OCI-LY3 (cell line): ENCODE data around the gene LAMB3.
"Not testable (repeated sequence)": the region's sequence is repeated elsewhere in the genome, so short reads cannot be mapped to it uniquely, and the experiment has no call there.

Source experiments
- H2AFZ ChIP-seq: fragments of 200-600, 300-600 bp; shearing (Covaris generic); 2 replicates; pipeline ENCODE4 v1.6.0; 2014; ENCODE audit warnings: antibody characterized with exemption, low read depth, low read length
- H3K27ac ChIP-seq: fragments of 200-600, 300-600 bp; sonication (generic); 2 replicates; pipeline ENCODE4 v1.5.1; 2014; ENCODE audit warnings: mild to moderate bottlenecking, low read length, moderate library complexity, mixed read lengths
- H3K27me3 ChIP-seq: fragments of 200-600, 300-600 bp; sonication (generic); 2 replicates; pipeline ENCODE4 v1.6.1; 2014; ENCODE audit warnings: low read depth, low read length, mixed read lengths
- H3K36me3 ChIP-seq: fragments of 200-600, 300-600 bp; sonication (generic); replicated peaks from 2 replicates; pipeline ENCODE3; 2014; ENCODE audit warnings: low read depth, low read length, mixed read lengths
- H3K4me1 ChIP-seq: fragments of 300-600, 200-600 bp; sonication (generic); 2 replicates; pipeline ENCODE4 v1.6.1; 2014; ENCODE audit warnings: low read length, mixed read lengths
- H3K4me2 ChIP-seq: fragments of 200-600, 300-600 bp; sonication (generic); 2 replicates; pipeline ENCODE4 v1.6.1; 2014; ENCODE audit warnings: low read length, mixed read lengths
- H3K4me3 ChIP-seq: fragments of 300-600, 200-600 bp; sonication (generic); 2 replicates; pipeline ENCODE4 v1.5.1; 2014; ENCODE audit warnings: antibody characterized with exemption, mild to moderate bottlenecking, low read length, moderate library complexity
- H3K79me2 ChIP-seq: fragments of 300-600, 200-600 bp; shearing (Covaris generic); 2 replicates; pipeline ENCODE4 v1.6.1; 2014; ENCODE audit warnings: mild to moderate bottlenecking, low read length, mixed read lengths
- H3K9ac ChIP-seq: fragments of 300-600, 200-600 bp; shearing (Covaris generic); 2 replicates; pipeline ENCODE4 v1.6.0; 2014; ENCODE audit warnings: mild to moderate bottlenecking, low read length, moderate library complexity
- H3K9me3 ChIP-seq: fragments of 200-600, 300-600 bp; shearing (Covaris generic); 2 replicates; pipeline ENCODE4 v1.6.1; 2014; ENCODE audit warnings: low read length, mixed read lengths; ENCODE audit not compliant: insufficient read depth
- H4K20me1 ChIP-seq: fragments of 200-600, 300-600 bp; sonication (generic); 2 replicates; pipeline ENCODE4 v1.6.1; 2016; ENCODE audit warnings: low read length, mixed read lengths; ENCODE audit not compliant: insufficient read depth
- CTCF ChIP-seq: fragments of 200-600, 300-600 bp; sonication (generic); IDR thresholded peaks from 2 replicates; pipeline ENCODE4 v1.5.1; 2014; ENCODE audit warnings: antibody characterized with exemption, low read length, low read depth
- EZH2phosphoT487 ChIP-seq: fragments of 200-600 bp; shearing (Covaris generic); IDR thresholded peaks from 2 replicates; pipeline ENCODE4 v1.6.1; 2018; ENCODE audit warnings: antibody characterized with exemption, mixed run types, low read depth

LAMB3 gene

GRCh38 chr1:209652121-209652735 is at the start of gene LAMB3:
Gene LAMB3, minus strand, starts transcription at chr1:209652425. Its CDS starts 1,481 bp downstream, at chr1:209650944.
- TF ChIP-seq EZH2phosphoT487: no peak
- TF ChIP-seq CTCF: no peak
- peak within 1 kb of the TSS; percentile 49 for H3K4me3 ChIP-seq
- H3K27ac ChIP-seq: peak within 1 kb of the TSS; percentile 25
- H3K4me1 ChIP-seq: peaks cover 51% of the 10 kb centered on the region
- H3K79me2 ChIP-seq: no peaks in the 10 kb centered on the region
- peak within 1 kb of the TSS; percentile 65 for H3K4me2 ChIP-seq
- peak within 1 kb of the TSS; percentile 14; the same call in 1 of the 2 replicates for H3K9ac ChIP-seq
- H4K20me1 ChIP-seq: no peaks in the 10 kb centered on the region
- H3K27me3 ChIP-seq: no peaks in the 10 kb centered on the region
- peak within 1 kb of the TSS; percentile 80; the same call in 1 of the 2 replicates for H2AFZ ChIP-seq
- H3K9me3 ChIP-seq: no peaks in the 10 kb centered on the region
- no peaks in the 10 kb centered on the region for H3K36me3 ChIP-seq

DNA sequence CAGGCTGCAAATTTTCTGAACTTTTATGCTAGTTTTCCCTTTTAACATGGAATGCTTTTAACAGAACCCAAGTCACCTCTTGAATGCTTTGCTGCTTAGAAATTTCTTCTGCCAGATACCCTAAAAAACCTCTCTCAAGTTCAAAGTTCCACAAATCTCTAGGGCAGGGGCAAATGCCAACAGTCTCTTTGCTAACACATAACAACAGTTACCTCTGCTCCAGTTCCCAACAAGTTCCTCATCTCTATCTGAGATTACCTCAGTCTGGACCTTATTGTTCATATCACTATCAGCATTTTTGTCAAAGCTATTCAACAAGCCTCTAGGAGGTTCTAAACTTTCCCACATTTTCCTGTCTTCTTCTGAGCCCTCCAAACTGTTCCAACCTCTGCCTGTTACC is 48.5 kb upstream of the LAMB3 start:
- not testable (repeated sequence) for H3K9me3 ChIP-seq, H3K4me3 ChIP-seq, H3K9ac ChIP-seq, H3K27me3 ChIP-seq, H3K27ac ChIP-seq, H3K79me2 ChIP-seq, H3K4me2 ChIP-seq, H2AFZ ChIP-seq, H3K36me3 ChIP-seq, H4K20me1 ChIP-seq
- H3K4me1 ChIP-seq: peaks cover 19% of the 10 kb centered on the region

DNA sequence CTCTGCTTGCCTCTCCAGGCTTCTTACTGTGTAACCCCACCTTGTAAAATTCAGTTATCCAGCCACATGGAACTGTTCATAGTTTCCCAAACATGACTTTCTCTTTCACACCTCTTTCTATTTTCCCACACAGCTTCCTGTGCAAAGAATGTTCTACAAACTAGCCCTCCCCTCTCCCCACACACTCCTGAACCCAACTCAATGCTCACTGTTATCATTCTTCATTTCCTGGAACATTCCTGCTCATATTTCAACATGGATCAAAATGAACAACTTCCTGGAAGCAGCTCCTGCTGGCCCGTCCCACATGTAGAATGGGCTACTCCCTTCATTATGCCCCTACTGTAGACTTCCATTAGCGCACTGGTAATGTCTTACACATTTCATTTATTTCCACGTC is 44.9 kb upstream of the LAMB3 start:
- H4K20me1 ChIP-seq: no peaks in the 10 kb centered on the region

DNA sequence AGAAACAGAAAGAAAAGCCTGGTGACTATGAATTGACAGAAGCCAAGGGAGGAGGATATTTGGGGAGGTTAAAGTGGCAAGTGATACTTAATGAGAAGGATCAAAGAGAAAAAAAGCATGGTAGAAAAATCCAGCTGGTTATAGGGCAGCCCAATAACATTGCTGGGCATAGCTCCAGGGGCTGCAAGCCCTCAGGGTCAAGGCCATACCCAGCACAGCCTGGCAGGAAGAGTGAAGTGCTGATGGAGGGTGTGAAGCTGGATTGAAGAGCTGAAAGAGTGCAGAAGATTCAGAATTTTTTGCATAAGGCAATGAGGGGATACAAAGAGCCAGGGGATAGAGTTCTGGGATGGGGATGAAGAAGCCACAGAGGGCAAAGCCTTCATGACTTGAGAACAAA is 44.4 kb upstream of the LAMB3 start:
- Histone ChIP-seq H3K9me3 (no peaks in the 10 kb centered on the region), H3K79me2 (no peaks in the 10 kb centered on the region), H3K27ac (no peak overlapping the region), H3K4me3 (no peak overlapping the region), H3K9ac (no peak overlapping the region), H2AFZ (no peak overlapping the region), H3K36me3 (no peaks in the 10 kb centered on the region), H3K27me3 (peaks cover 21% of the 10 kb centered on the region), H3K4me2 (no peak overlapping the region), H4K20me1 (no peaks in the 10 kb centered on the region), H3K4me1 (peaks cover 4% of the 10 kb centered on the region)
- TF ChIP-seq CTCF (no peak), EZH2phosphoT487 (no peak)

More for the DNA sequence above, 44.9 kb upstream of the LAMB3 start:
- Histone ChIP-seq H3K27me3 (peaks cover 21% of the 10 kb centered on the region), H2AFZ (no peak overlapping the region), H3K4me2 (no peak overlapping the region), H3K4me1 (peaks cover 4% of the 10 kb centered on the region), H3K9ac (no peak overlapping the region), H3K36me3 (no peaks in the 10 kb centered on the region), H3K4me3 (no peak overlapping the region), H3K27ac (no peak overlapping the region), H3K9me3 (no peaks in the 10 kb centered on the region), H3K79me2 (no peaks in the 10 kb centered on the region)
- TF ChIP-seq EZH2phosphoT487 (no peak), CTCF (no peak)
